GM19035 (cell line): ENCODE measurements around the gene FAT1.

Source experiments
- ATAC-seq: cut with Tn5 transposase; IDR thresholded peaks from one replicate; pipeline ENCODE4 v1.9.1; 2021; ENCODE audit not compliant: unreplicated experiment

FAT1 gene

GRCh38 chr4:186581421-186581820 is 142.2 kb downstream of the FAT1 start:
- no peak for ATAC-seq

GRCh38 chr4:186580669-186581068 is 143.0 kb downstream of the FAT1 start:
- no peak for ATAC-seq

GRCh38 chr4:186570193-186570996 is 153.3 kb downstream of the FAT1 start:
- ATAC-seq = no peak

GRCh38 chr4:186569533-186570192 is 154.0 kb downstream of the FAT1 start:
- ATAC-seq = no peak

- ATAC-seq = no peak
Observed at GRCh38 chr4:186566068-186566467, 157.6 kb downstream of the FAT1 start.

GRCh38 chr4:186563761-186564160 is 159.9 kb downstream of the FAT1 start:
- no peak for ATAC-seq

- ATAC-seq = no peak
Observed at GRCh38 chr4:186561748-186562147, 161.9 kb downstream of the FAT1 start.

- ATAC-seq = no peak
Observed at GRCh38 chr4:186560647-186561046, 163.0 kb downstream of the FAT1 start.

- ATAC-seq = no peak
Observed at GRCh38 chr4:186557486-186557885, 166.2 kb downstream of the FAT1 start.

GRCh38 chr4:186557061-186557460 is 166.6 kb downstream of the FAT1 start:
- ATAC-seq = no peak

GRCh38 chr4:186554914-186555827 is 168.5 kb downstream of the FAT1 start, which contains the start of gene MTNR1A:
Gene MTNR1A (minus strand): TSS chr4:186555567. CDS start chr4:186555365, 202 bp downstream.
- no peak for ATAC-seq

GRCh38 chr4:186554539-186554913 is 169.1 kb downstream of the FAT1 start:
- no peak for ATAC-seq

- no peak for ATAC-seq
Observed at GRCh38 chr4:186553717-186554116, 169.9 kb downstream of the FAT1 start.

GRCh38 chr4:186551849-186552248 is 171.8 kb downstream of the FAT1 start:
- no peak for ATAC-seq

GRCh38 chr4:186545436-186545835 is 178.2 kb downstream of the FAT1 start:
- ATAC-seq = no peak

- ATAC-seq = no peak
Observed at GRCh38 chr4:186543206-186543605, 180.4 kb downstream of the FAT1 start.

GRCh38 chr4:186541801-186542200 is 181.9 kb downstream of the FAT1 start:
- no peak for ATAC-seq

- ATAC-seq = no peak
Observed at GRCh38 chr4:186537843-186538521, 185.7 kb downstream of the FAT1 start.
